Ishikawa (cell line): ENCODE measurements around the gene LRRC72.

Source experiments
- CEBPB ChIP-seq: IDR thresholded peaks from 2 replicates; pipeline ENCODE4 v1.6.1; 2012
- CREB1 ChIP-seq: IDR thresholded peaks from 2 replicates; pipeline ENCODE4 v1.6.1; 2012; ENCODE audit warnings: low read depth
- EGR1 ChIP-seq: IDR thresholded peaks from 2 replicates; pipeline ENCODE4 v1.6.1; 2012
- EP300 ChIP-seq: IDR thresholded peaks from 2 replicates; pipeline ENCODE4 v1.6.1; 2012; ENCODE audit warnings: borderline replicate concordance
- FOXM1 ChIP-seq: IDR thresholded peaks from 2 replicates; pipeline ENCODE4 v1.6.1; 2012; ENCODE audit warnings: low read depth, borderline replicate concordance
- MAX ChIP-seq: IDR thresholded peaks from 2 replicates; pipeline ENCODE4 v1.6.1; 2012
- NFIC ChIP-seq: IDR thresholded peaks from 2 replicates; pipeline ENCODE4 v1.6.1; 2012
- RAD21 ChIP-seq: IDR thresholded peaks from 2 replicates; pipeline ENCODE4 v1.6.1; 2012; ENCODE audit warnings: low read depth
- REST ChIP-seq: IDR thresholded peaks from 2 replicates; pipeline ENCODE4 v1.6.1; 2012; ENCODE audit warnings: low read depth, mild to moderate bottlenecking
- TAF1 ChIP-seq: IDR thresholded peaks from 2 replicates; pipeline ENCODE4 v1.6.1; 2012; ENCODE audit warnings: low read depth, mild to moderate bottlenecking
- TCF12 ChIP-seq: IDR thresholded peaks from 2 replicates; pipeline ENCODE4 v1.6.1; 2012; ENCODE audit warnings: low read depth
- TEAD4 ChIP-seq: IDR thresholded peaks from 2 replicates; pipeline ENCODE4 v1.6.1; 2012
- USF1 ChIP-seq: IDR thresholded peaks from 2 replicates; pipeline ENCODE4 v1.6.1; 2012
- YY1 ChIP-seq: IDR thresholded peaks from 2 replicates; pipeline ENCODE4 v1.6.1; 2012; ENCODE audit warnings: low read depth
- ZBTB7A ChIP-seq: IDR thresholded peaks from 2 replicates; pipeline ENCODE4 v1.6.1; 2012; ENCODE audit warnings: low read depth

The LRRC72 gene

GRCh38 chr7:16616542-16616941 lies 89.9 kb downstream of the LRRC72 start:
- TF ChIP-seq RAD21 (no peak), MAX (no peak), EGR1 (no peak), NFIC (no peak)

- TF ChIP-seq CEBPB (no peak), USF1 (no peak), TAF1 (no peak), TCF12 (no peak), EP300 (no peak), REST (no peak), YY1 (no peak), NFIC (no peak), ZBTB7A (no peak), FOXM1 (no peak), CREB1 (no peak), MAX (no peak), TEAD4 (no peak)
Measured at GRCh38 chr7:16619979-16620408, 93.4 kb downstream of the LRRC72 start.

- TF ChIP-seq EGR1 (no peak), RAD21 (no peak), EP300 (no peak), TEAD4 (no peak), USF1 (no peak), REST (no peak), ZBTB7A (no peak), FOXM1 (no peak), MAX (no peak), CEBPB (no peak), TAF1 (no peak), NFIC (no peak), CREB1 (no peak)
Measured at GRCh38 chr7:16626388-16626787, 99.8 kb downstream of the LRRC72 start.

- TF ChIP-seq EGR1 (no peak), EP300 (no peak), RAD21 (no peak), YY1 (no peak), CEBPB (no peak), USF1 (no peak), FOXM1 (no peak), NFIC (no peak), ZBTB7A (no peak), TEAD4 (no peak), MAX (no peak), TAF1 (no peak), TCF12 (no peak), REST (no peak), CREB1 (no peak)
Measured at GRCh38 chr7:16627236-16627635, 100.6 kb downstream of the LRRC72 start.
